Endometrium (tissue), 2 donors: ENCODE measurements around the gene PMEPA1.

Experiments used
- FAIRE-seq: peaks from 2 replicates; lab custom pipeline; 2012; peaks lifted over from hg19 to GRCh38; lab: Jason Lieb, UNC
- donor health status: control.
- donor health status: control.

The PMEPA1 gene

DNA sequence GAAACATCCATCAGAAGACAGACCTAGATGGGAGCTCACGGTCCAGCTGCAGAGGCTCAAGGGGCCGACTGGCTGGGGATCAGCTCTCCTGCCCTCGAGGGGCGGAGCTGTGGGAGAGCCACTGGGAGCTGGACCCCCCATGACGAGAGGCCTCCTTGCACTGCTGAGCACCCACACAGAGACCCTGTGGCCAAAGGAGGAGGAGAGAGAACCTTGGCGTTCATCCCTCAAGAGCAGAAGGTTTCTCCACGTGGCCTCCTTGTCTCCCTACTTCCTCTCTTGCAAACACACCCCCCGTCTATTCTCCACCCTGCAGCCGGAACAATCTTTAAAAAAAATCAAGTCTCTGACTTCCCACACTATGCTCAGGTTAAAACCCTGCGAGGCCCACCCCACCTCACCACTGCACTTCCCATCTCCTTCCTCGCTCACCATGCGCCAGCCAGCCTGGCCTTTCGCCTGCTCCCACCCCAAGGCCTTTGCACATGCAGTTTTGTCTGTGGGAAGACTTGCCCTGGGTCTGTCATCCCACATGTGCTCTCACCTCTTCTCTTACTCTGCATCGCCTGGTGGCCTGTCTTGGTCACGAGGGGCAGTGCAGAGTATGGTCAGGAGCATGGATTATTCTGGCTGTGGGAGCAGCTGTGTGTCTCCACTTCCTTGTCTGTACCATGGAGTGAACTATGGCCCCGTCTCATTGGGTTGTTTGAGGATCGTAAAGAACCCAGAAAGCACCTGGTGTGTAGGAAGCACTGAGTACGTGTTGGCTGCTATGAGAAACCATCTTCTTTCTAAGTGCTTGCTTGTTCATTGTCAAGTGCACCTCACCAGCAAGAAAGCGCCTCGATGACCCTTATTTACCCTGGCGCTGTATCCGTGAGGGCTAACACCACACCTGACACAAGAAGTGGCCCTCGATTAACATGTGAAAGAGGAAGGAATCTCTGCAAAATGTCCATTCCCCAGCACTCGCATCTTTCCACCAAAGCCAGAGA is 32.9 kb downstream of the PMEPA1 start:
- no peak for FAIRE-seq

DNA sequence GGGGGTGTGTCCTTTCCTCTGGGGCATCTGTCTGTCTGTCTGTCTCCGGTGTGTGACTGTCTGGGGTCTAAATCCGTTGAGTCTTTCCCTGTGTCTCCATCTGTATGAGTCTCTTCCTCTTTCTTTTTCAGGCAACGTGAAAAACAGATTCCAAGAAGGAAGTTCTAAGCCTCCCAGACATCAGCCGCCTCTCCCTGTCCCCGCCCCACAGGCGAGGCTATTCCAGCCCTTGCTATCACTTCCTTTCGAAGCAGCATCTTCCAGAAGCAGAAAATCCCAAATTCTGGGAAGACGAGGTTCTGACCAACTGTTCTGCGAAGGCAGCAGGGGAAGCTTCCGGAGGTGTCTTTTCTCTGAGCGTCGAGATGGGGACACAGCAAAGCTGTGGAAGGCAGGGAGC is 34.0 kb downstream of the PMEPA1 start:
- no peak for FAIRE-seq

DNA sequence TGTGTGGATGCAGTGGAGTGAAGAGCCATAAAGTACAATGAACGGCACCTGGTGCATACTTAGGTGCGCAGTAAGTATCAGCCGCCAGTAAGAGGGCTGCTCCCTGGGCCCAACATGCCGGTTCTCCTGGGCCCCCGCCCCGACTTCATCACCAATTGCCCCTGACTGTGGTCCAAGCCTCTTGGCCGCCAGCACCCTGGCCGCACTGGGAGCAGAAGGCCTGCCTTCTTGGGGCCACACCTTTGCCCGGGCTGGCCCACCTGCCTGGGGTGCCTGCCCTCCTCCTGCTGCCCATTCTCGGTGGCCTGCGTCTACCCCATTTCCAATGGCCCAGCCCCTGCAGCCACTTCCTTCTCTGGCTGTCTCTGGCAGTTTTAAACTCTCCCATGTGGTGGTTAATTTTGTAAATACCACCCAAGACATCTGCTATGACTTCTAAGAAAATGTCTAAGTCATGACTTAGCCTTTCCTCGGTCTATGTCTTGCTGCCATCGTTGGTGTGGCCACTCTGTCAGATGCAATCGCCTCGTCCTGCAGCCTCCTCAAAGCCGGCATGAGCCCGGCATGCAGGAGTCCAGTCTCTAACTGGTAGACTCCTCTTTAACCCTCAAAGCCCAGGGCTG is 36.8 kb downstream of the PMEPA1 start:
- no peak for FAIRE-seq

DNA sequence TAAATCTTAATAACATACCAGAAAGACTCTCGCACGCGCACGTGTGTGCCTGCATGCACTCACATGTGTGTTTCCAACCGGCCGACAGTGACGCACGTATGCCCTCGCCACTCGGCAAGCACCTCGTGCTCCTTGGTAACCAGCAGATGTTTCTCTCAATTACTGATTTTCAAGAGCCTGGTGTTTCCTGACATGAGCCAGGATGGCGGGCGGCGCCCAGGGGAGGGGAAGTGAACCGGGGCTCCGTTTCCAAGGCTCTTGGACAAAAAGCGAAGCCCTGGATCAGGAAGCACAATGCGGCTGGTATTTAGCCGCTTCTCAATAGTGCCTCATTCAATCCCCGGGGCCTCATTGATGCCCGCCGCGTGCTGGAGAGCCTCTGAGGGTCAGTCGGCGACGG is 37.7 kb downstream of the PMEPA1 start:
- FAIRE-seq: no peak

DNA sequence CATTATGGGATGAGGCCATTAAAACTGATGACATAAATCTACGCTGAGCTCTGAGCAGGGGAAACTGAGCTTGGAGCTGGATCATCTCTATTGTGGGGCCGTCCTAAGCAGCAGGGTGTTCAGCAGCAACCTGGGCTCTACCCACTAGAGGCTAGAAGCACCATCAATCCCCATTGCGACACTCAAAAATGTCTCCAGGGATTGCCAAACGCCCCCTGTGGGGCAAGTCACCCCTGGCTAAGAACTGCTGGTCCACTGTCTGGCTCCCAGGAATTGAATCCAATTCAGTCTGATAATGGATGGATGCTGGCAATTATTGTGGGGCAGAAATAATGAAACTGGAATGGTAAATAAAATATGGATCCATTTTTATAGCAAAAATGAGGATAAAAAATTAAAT is 38.2 kb downstream of the PMEPA1 start:
- FAIRE-seq: no peak

DNA sequence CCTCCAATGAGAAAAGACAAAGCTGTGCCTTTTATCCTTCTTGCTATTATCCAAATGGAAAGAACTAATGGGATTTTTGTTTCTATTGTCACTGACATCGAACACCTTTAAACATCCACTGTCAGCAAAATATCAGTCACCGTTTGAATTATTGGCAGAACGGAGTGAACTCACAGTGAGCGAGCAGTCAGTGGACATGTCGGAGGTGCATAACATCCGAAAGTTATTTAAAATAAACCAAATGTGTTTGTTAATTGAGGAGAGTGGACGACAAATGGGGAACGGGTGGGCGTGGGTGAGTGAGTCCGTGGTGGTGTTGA is 38.8 kb downstream of the PMEPA1 start:
- FAIRE-seq: no peak

DNA sequence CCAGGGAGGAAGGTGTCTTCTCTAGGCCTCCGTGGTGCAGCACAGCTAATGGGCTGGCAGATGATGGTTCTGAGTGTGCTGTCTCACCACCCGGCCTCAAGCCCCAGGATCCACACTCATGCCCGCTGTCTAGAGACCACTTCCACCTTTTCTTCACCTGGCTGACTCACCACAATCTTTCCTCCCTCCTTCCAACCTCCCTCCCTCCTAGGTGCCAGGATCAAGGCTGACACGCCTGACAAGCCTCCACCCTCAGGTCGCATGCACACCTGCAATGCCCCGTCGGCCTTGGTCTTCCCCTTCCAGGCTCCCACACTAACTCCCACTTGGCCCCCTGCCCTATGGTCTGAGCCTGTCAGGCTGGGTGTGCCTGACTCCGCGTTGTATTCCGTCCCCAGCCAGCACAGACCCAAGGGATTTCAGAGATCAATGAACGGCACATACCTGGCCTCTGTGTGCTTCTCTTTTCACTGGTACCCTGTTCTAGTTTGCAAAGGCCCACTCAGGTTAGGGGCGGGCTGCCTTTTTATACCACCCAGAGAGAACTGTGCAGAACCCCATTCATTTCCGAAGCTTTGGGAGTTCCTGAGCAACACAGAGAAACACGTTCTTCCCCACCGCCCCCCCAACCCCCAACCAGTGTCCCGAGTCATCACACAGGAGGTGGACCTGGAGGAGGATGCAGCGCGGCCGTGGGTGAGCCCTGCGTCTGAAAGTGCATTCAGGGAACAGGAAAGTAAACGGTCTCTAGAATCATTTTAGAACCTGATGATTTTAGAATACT is 39.3 kb downstream of the PMEPA1 start:
- FAIRE-seq: no peak

DNA sequence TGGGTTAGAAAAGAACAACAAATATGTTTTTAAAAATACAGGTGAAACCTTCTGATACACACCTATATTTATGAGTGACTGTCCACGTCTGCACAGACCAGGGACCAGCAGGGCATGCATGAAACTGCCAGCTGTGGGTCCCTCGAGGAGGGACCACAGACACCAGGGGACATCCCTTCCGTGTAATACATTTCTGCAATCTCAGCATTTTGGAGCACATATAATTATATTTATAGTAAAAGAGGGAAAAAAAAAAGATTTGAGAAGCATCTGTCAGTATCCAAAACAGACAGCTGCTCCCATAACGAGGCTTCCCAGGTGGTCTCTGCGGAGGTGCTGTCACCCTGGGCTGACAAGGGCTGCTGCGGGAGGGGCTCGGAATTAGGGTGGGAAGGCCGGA is 40.2 kb downstream of the PMEPA1 start:
- FAIRE-seq: no peak

DNA sequence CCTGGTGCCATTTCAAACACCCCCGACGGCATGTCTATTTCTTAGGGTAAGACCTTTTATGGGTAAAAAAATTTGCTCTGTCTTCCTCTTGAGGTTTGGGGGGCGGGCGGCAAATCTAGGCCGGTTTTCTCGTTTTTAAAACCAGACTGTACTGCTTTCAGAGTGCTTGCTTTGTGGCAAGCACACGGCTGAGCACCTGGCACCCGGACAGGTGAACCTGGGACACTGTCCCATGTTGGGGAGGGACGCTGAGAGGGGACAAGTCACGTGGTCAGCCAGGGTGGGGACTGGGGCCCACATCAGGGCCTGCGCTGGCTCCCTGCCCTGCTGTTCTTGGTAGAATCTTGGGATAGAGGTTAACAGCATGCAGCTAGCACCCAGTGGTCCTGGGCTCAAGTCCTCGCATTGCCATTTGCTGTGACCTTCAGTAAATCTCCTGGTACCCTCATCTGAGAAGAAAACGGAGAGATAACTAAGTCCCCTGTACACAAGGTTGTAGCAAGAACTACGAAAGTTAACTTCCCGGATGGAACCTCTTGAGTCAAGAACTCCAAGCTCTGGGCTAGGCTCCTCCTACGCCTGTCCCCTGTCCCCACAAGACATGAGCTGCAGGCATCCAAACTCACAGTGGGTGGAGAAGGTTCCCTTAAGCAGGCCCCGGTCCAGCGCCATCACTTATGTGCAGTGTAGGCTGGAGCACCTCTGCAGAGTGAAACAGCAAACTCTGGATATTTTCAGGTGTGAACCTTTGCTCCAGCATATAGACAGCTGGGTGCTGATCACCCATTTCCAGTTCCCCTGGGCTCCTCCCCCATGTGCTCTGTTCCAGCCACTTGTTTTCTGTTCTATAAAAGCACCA is 41.7 kb downstream of the PMEPA1 start:
- no peak for FAIRE-seq

DNA sequence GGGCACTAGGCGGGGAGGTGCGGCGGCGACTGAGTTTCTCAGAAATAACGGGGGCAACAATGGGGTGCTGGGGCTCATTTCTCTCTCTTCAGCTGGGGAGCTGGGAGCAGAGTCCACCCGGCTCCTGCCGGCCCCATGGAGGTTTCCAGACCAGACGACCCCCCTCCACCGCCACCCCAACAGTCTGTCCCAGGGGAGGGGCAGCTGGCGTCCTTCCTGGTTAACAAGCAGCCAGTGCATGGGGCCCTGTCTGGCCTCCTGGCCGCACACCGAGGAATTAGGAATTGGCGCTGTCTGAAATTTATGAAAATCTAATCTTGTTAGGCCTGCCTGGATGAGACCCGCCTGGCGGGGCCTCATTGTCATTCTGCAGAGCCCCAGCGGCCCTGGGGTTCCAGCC is 42.4 kb downstream of the PMEPA1 start:
- no peak for FAIRE-seq

DNA sequence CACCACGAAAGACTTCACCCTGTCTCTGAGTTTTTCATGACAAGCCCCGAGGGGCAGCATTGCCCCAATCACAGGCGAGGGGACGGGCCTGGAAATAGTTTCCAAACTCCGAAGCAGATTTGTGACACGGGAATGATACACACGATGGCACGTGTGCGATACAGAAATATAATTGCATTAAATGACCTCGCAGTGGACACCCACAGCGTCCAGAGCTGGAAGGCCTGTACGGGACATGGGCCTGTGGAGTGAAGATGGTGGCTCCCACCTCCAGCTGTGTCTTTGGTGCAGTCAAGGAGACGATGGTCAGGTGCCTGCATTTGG is 43.0 kb downstream of the PMEPA1 start:
- no peak for FAIRE-seq

DNA sequence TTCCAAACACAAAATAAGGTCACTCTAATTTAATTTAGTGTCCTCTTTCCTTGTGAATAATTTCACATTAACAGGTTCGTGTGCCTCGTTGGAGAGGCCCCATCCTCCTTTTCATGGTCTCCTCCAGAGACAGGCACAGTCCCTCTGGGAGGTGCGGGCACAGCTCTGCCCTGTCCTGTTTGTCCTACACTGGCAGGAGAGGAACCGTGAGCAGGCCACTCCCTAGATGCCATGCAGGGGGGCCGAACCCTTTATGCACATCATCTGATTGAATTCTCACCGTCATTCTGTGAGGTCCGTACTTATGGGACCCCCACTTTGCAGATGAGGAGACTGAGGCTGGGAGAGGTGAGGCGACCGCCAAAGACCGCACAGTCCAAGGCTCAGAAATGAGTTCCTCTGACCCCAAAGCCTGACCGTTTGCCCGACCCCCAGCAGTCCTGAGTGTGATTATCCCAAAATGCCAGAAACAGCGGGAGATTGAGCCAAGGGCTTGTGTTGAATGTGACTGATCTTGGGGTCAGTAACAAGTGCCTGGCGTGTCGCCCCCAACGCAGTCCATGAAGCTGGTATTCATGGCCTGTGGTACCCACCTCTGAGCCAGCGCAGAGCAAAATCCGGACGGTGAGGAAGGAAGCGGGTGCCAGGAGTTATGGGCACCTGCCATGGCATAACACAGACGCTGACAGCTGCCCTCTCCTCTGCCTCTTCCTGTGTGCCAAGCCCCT is 43.5 kb downstream of the PMEPA1 start:
- no peak for FAIRE-seq

DNA sequence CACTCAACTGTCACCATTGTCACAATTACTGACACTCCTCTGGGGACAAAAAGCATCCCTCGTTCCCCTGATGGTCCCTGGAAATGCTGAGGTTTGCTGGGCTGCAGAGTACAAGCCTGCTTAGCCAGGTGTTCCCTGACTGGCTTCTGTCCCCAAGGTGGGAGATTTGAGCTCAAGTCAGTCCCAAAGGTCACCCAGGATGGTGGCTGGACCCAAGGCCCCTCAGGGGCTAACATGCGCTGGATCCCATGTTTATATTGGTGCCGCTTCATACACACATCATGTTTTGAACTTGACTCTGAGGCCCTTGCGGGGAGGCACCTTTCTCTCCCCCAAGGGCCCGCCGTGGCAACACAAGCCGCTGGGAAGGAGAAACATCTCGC is 44.2 kb downstream of the PMEPA1 start:
- FAIRE-seq: no peak

DNA sequence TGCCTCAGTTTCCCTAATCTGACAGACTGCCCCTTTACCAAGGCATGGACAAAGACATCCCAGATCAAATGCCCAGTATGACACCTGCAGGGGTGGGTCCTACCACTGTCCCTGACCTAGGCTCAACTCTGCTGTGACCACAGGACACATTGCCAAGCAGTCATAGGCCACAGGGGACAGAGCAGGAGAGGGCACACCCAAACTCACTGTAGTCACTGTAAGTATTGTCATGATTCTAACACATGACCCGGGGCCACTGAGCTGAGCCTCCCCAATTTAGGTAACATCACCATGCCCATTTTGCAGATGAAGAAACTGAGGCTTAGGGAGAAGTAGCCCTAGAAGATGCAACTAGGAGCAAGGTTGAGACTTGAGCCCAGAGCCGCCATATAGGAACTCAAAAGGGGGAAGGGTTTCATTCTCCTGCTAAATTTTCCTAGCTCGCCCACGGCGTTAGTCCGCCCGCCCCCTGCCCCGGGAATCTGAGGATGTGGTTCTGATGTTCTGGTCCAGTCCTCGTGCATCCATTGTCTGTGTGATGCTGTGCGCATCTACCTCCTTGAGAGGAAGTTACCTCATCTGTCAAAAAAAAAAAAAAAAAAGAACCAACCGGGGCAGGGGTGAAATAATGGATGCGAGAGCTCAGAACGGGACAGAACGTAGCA is 44.8 kb downstream of the PMEPA1 start:
- FAIRE-seq: no peak

DNA sequence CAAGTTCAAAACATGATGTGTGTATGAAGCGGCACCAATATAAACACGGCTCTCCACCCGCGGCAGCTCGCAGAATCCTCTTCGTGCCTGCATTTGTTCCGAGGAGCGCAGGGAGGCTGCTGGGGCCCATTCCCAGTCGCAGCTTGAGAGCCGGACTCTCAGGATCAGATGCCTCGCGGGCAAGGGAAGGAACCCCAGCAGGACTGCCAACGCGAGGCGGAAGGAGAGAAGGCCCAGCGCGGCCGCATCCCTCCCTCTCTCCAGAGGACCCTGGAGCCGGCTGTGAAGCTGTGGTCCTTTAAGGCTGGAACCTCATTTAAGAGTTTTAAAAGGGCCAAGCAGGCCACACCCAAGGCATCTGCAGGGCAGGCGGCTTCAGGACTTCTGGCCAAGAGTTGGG is 45.3 kb downstream of the PMEPA1 start:
- FAIRE-seq: no peak

DNA sequence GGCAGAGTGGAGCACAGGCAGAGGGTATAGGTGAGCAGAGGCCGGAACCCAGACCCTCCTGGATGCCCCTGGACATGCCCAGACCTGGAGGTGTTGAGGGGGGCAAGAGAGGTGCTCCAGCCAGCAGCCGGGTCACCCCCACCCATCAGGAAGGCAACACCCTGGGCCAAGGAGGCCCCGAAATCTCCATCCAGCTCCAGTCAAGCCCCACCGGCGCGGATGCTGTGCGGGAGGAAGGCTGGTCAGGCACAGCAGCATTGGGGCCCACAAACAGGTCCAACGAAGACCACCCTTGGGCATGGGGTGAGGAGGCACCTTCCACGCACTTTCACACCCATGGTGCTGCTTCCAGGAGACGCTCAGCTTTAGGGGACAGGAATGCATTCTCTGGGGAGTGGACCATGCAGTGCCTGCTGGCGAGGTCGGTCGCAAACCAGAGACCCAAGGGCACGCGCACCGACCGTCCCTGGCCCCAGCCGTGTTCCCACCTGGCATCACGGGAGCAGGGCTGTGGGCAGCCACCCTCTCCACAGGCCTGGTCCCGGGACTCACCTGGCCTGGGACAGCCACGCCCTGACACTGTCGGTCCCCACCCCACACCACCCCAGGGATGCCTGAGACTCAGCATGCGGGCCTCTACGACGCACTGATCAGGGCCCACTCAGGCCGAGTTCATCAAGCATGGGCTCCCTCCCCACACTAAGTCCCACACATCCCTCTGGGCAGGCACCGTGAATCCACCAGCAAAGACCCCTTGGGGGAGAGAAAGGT is 45.9 kb downstream of the PMEPA1 start:
- FAIRE-seq: no peak

DNA sequence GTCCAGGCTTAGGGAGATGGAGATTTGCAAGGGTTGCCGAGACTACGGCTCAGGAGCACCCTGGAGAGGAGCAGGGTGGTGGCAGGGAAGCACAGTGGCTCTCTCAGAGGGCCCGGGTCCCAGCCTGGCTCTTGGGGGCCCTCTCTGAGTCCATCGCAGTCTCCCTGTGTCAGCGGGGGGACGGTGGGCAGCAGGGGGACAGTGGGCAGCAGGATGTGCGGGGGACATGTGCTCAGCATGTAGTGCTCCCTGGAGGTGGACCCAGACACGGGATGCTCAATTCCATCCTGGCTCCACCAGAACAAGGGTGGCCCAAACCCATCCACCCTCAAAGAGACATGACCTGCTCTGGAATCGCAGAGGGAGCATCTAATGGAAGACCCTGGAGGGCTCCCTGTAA is 46.6 kb downstream of the PMEPA1 start:
- FAIRE-seq: no peak

DNA sequence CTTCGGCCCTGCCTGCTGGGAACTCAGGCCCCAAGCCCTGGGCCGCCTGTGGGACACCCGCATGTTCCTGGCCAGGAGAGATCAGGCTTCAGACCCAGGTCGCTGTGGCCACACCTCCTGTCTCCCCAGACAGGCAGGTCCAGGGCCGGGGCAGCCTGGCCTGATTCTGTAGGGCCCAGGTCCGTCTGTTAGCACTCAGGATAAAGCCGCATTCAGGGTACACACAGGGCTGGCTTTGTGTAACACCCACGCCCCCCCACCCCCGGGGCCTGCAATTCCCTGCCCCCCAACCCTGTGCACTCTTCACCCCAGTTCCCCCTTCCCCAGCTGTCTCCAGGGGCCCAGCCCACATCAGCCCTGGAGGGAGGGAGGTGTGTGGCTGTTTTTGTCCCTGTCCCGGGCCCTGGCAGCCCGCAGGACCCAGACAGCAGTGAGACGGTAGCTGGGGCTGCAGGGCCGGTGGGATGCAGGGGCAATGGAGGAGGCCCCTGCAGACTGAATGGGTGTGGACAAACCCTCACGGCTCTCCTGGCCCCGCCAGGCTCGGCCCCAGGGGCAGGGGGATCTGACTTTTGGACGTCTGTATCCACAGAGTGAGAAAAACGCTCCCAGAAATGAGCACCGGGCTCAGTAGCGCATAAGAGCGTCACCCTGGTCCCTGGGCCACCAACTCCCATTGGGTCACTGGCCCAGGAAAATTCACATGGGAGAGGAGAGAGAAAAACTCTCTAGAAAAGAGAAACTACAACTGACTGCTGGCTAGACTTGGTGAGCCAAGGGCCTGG is 47.2 kb downstream of the PMEPA1 start:
- FAIRE-seq: no peak

DNA sequence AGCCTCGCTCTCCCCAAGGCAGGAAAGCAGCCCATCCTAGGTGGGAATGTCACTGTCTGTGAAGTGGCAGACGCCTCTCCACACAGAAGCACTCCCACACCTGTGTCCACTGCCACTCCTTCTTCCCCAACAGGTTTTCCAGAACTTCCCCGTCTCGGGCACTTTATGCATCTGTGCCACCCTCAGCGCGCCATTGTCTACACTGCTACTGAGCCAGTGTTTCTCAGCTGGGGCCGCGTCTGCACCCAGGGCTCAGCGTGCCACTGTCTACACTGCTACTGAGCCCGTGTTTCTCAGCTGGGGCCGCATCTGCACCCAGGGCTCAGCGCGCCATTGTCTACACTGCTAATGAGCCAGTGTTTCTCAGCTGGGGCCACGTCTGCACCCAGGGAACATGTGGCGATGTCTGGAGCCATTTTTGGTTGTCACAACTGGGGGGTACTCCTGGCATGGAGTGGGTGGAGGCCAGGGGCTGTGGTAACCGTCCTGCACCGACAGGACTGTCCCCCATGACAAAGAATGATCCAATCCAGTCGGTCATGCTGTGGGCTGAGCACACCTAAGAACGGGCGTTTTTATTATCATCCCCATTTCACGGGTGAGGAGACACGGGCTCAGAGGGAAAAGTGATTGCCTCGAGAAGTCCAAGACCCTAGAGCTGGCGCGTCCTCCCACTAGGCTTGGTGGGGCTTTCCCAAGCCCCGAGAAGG is 47.9 kb downstream of the PMEPA1 start:
- FAIRE-seq: no peak
